OCI-LY7 (cell line): ENCODE measurements around the gene RNF220. TPM values are rescaled to one million over a fixed set of nuclear protein-coding genes. Genes with fewer than 3 reads are reported as not detected.

Experiments used
- BruUV-seq: library from RNA; stranded (reverse); fragments of 400-500 nt; replicated peaks from 2 replicates; lab custom pipeline; 2021; lab: Mats Ljungman, UMichigan
- CTCF ChIA-PET: fragments of 300-600 bp; sonication (Branson Sonifier 250); formaldehyde crosslinking; loops from one replicate; lab custom pipeline; 2022; ENCODE audit warnings: antibody characterized with exemption; ENCODE audit not compliant: unreplicated experiment; lab: Charles Lee
- POLR2A ChIA-PET: fragments of 300-600 bp; sonication (Branson Sonifier 250); formaldehyde crosslinking; loops from one replicate; lab custom pipeline; 2022; ENCODE audit warnings: antibody characterized with exemption; lab: Charles Lee
- DNase-seq: peaks from one replicate; pipeline ENCODE4 v3.0.0-alpha.2; 2015; ENCODE audit warnings: low spot score
- H2AFZ ChIP-seq: fragments of 200-600 bp; sonication (generic), shearing (Covaris generic); 2 replicates; pipeline ENCODE4 v1.6.1; 2014; ENCODE audit warnings: mild to moderate bottlenecking, antibody characterized with exemption, low read length, moderate library complexity
- H3K27ac ChIP-seq: fragments of 200-600 bp; sonication (generic); 2 replicates; pipeline ENCODE4 v1.5.1; 2014; ENCODE audit warnings: mixed run types, low read depth, mild to moderate bottlenecking, moderate library complexity, low read length, inconsistent platforms; ENCODE audit not compliant: poor library complexity, severe bottlenecking
- H3K36me3 ChIP-seq: fragments of 200-600 bp; sonication (generic); 2 replicates; pipeline ENCODE4 v1.6.1; 2014; ENCODE audit warnings: mild to moderate bottlenecking, antibody characterized with exemption, low read length, moderate library complexity, mixed read lengths; ENCODE audit not compliant: insufficient read depth
- H3K4me1 ChIP-seq: fragments of 200-600 bp; sonication (generic); 2 replicates; pipeline ENCODE4 v1.5.1; 2014; ENCODE audit warnings: mild to moderate bottlenecking, low read length; ENCODE audit not compliant: insufficient read depth, poor library complexity, severe bottlenecking
- H3K4me2 ChIP-seq: fragments of 200-600 bp; sonication (generic); 2 replicates; pipeline ENCODE4 v1.6.1; 2014; ENCODE audit warnings: mild to moderate bottlenecking, low read length
- H3K4me3 ChIP-seq: fragments of 200-600 bp; sonication (generic); 2 replicates; pipeline ENCODE4 v1.5.1; 2014; ENCODE audit warnings: mild to moderate bottlenecking, low read depth, low read length; ENCODE audit not compliant: poor library complexity, severe bottlenecking
- H3K79me2 ChIP-seq: fragments of 200-600 bp; sonication (generic); 2 replicates; pipeline ENCODE4 v1.6.1; 2016; ENCODE audit warnings: low read depth, mild to moderate bottlenecking, low read length, moderate library complexity, mixed read lengths; ENCODE audit not compliant: insufficient read depth
- H3K9me2 ChIP-seq: fragments of 200-600 bp; sonication (generic); 2 replicates; pipeline ENCODE4 v1.6.1; 2016; ENCODE audit warnings: mild to moderate bottlenecking, low read length, mixed read lengths; ENCODE audit not compliant: insufficient read depth
- H3K9me3 ChIP-seq: fragments of 200-600 bp; sonication (generic); 2 replicates; pipeline ENCODE4 v1.6.1; 2014; ENCODE audit warnings: mild to moderate bottlenecking, mixed run types, low read length, mixed read lengths
- H4K20me1 ChIP-seq: fragments of 200-600 bp; sonication (generic); 2 replicates; pipeline ENCODE4 v1.6.1; 2014; ENCODE audit warnings: mild to moderate bottlenecking, antibody characterized with exemption, low read length, moderate library complexity, mixed read lengths; ENCODE audit not compliant: insufficient read depth
- EZH2phosphoT487 ChIP-seq: fragments of 200-600 bp; sonication (generic); IDR thresholded peaks from 2 replicates; pipeline ENCODE4 v1.6.1; 2018; ENCODE audit warnings: low read depth, borderline replicate concordance, mild to moderate bottlenecking, mixed run types, antibody characterized with exemption, low read length, moderate library complexity, mixed read lengths
- intact Hi-C: fragments of 100-400 bp; cut with micrococcal nuclease; formaldehyde crosslinking; loops from one replicate; pipeline ENCODE4 v1.10.0; 2022; ENCODE audit not compliant: unreplicated experiment
- total RNA-seq, 2 experiments: library from RNA; depleted of rRNA in 1 of 2; stranded (reverse); fragments of >200 nt in 1 of 2; shearing (Covaris generic) in 1 of 2; gene quantifications; 2 replicates each; pipeline ENCODE4 v1.2.3, GENCODE V29; 2014 to 2022
- TF ChIP-seq, protein P1 (sequence below): fragments of 200-600 bp; sonication (generic); conservative IDR thresholded peaks from 2 replicates; pipeline ENCODE4 v1.5.1; 2014; ENCODE audit warnings: mild to moderate bottlenecking, antibody characterized with exemption, low read length, moderate library complexity, mixed read lengths

The RNF220 gene
- total RNA-seq, 2 experiments from 2014 or later, result 82.3 to 85.5 TPM

DNA sequence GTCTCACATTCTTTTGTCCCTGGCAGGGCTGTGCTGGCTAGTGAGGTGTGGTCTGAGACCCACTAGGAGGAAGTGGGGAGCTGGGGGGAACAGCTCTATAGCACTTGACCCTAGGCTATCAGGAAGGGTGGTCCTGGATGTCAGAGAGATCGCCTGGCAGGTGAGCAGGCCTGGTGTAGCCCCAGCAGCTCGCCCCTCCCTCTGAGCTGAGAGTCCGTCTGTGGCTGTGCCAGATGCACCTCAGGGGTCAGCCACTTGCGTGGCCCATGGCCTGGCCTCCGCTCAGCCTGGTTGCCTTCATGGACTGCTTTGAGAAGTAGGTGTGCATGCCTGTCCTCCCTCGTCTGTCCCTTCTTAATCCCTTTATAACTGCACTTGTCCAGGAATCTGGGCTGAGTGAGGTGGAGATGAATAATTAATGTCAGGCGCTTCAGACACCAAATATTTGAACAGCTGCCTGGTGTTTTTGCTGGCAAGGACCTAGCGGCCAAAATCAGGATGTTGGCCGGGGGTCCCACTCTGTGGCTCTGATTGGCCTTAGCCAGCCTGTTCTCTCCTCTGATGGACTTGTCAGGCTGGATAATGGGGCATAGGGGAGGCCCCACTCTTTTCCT, 238.8 kb downstream of the RNF220 start:
- ChIA-PET POLR2A (no interaction called here), CTCF (no interaction called here)
- Histone ChIP-seq H3K9me2 (no peaks in the 10 kb centered on the region), H3K4me2 (no peak overlapping the region), H3K9me3 (no peaks in the 10 kb centered on the region), H3K36me3 (peaks cover 96% of the 10 kb centered on the region), H3K27ac (no peak overlapping the region), H3K79me2 (no peaks in the 10 kb centered on the region), H3K4me1 (no peaks in the 10 kb centered on the region), H4K20me1 (no peaks in the 10 kb centered on the region; the same call in 1 of the 2 replicates), H2AFZ (no peak overlapping the region), H3K4me3 (no peak overlapping the region)
- intact Hi-C loops, result no loop called here
- DNase-seq, result no peak
- no TSS peak for BruUV-seq
- TF ChIP-seq, protein P1, sequence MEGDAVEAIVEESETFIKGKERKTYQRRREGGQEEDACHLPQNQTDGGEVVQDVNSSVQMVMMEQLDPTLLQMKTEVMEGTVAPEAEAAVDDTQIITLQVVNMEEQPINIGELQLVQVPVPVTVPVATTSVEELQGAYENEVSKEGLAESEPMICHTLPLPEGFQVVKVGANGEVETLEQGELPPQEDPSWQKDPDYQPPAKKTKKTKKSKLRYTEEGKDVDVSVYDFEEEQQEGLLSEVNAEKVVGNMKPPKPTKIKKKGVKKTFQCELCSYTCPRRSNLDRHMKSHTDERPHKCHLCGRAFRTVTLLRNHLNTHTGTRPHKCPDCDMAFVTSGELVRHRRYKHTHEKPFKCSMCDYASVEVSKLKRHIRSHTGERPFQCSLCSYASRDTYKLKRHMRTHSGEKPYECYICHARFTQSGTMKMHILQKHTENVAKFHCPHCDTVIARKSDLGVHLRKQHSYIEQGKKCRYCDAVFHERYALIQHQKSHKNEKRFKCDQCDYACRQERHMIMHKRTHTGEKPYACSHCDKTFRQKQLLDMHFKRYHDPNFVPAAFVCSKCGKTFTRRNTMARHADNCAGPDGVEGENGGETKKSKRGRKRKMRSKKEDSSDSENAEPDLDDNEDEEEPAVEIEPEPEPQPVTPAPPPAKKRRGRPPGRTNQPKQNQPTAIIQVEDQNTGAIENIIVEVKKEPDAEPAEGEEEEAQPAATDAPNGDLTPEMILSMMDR, result no peak
- no peak for TF ChIP-seq EZH2phosphoT487

- H3K27ac ChIP-seq, result no peak overlapping the region
- BruUV-seq, result no TSS peak
- H2AFZ ChIP-seq, result no peak overlapping the region
- no peak overlapping the region for H3K4me2 ChIP-seq
- no peak for DNase-seq
- H3K36me3 ChIP-seq, result peaks cover 99% of the 10 kb centered on the region
- H3K9me2 ChIP-seq, result no peaks in the 10 kb centered on the region
- no peaks in the 10 kb centered on the region for H3K9me3 ChIP-seq
- TF ChIP-seq, protein P1, result no peak
- TF ChIP-seq EZH2phosphoT487, result no peak
- H4K20me1 ChIP-seq, result no peaks in the 10 kb centered on the region; the same call in 1 of the 2 replicates
- H3K4me1 ChIP-seq, result no peaks in the 10 kb centered on the region
- POLR2A ChIA-PET, result no interaction called here
- intact Hi-C loops, result no loop called here
- CTCF ChIA-PET, result no interaction called here
- no peak overlapping the region for H3K4me3 ChIP-seq
- no peaks in the 10 kb centered on the region for H3K79me2 ChIP-seq
Observed at GRCh38 chr1:44644806-44645205, 239.8 kb downstream of the RNF220 start.

- ChIA-PET CTCF (no interaction called here), POLR2A (no interaction called here)
- BruUV-seq, result no TSS peak
- intact Hi-C loops, result no loop called here
- no peak for DNase-seq
- H3K79me2 ChIP-seq, result no peaks in the 10 kb centered on the region
- TF ChIP-seq EZH2phosphoT487, result no peak
- TF ChIP-seq, protein P1, result no peak
- no peaks in the 10 kb centered on the region; the same call in 1 of the 2 replicates for H4K20me1 ChIP-seq
- H3K36me3 ChIP-seq, result peaks cover 99% of the 10 kb centered on the region
- no peak overlapping the region for H3K4me3 ChIP-seq
- no peaks in the 10 kb centered on the region for H3K4me1 ChIP-seq
- H3K9me2 ChIP-seq, result no peaks in the 10 kb centered on the region
- no peak overlapping the region for H3K27ac ChIP-seq
- H3K4me2 ChIP-seq, result no peak overlapping the region
- no peaks in the 10 kb centered on the region for H3K9me3 ChIP-seq
- H2AFZ ChIP-seq, result no peak overlapping the region
Observed at GRCh38 chr1:44645476-44646244, 240.6 kb downstream of the RNF220 start.
